Spleen (tissue), 11 donors: Measurements from ENCODE around the gene SLC46A3. TPM values are rescaled to one million over a fixed set of nuclear protein-coding genes. Genes with fewer than 3 reads are reported as not detected.

Source experiments
- DNase-seq: peaks from one replicate; pipeline ENCODE4 v3.0.0-alpha.2; 2020
- H3K27ac ChIP-seq, 8 donors: fragments of 200-600 bp; sonication (generic) in 7 of 8; 1 replicate in 4 of 8; 2 replicates in 4 of 8; pipeline versions ENCODE4 v1.5.0 to v1.8.0; 2016 to 2021; ENCODE audit warnings: inconsistent platforms in 4 of 8, mild to moderate bottlenecking in 4 of 8, moderate library complexity in 1 of 8
- H3K27me3 ChIP-seq, 7 donors: fragments of 200-600 bp; sonication (generic) in 6 of 7; replicated peaks in 1 of 7; 1 replicate in 4 of 7; 2 replicates in 3 of 7; pipeline versions ENCODE4 v1.5.0 to v1.8.0; 2016 to 2021; ENCODE audit warnings: inconsistent platforms in 3 of 7, mild to moderate bottlenecking in 1 of 7
- H3K36me3 ChIP-seq, 6 donors: fragments of 200-600 bp; sonication (generic) in 5 of 6; 1 replicate in 4 of 6; 2 replicates in 2 of 6; pipeline versions ENCODE4 v1.5.0 to v1.8.0; 2016 to 2021; ENCODE audit warnings: inconsistent platforms in 2 of 6
- H3K4me1 ChIP-seq, 6 donors: fragments of 200-600 bp; sonication (generic) in 5 of 6; 1 replicate in 3 of 6; 2 replicates in 3 of 6; pipeline versions ENCODE4 v1.5.0 to v1.8.0; 2016 to 2021; ENCODE audit warnings: inconsistent platforms in 3 of 6
- H3K4me3 ChIP-seq, 8 donors: fragments of 200-600 bp; sonication (generic) in 7 of 8; 1 replicate in 4 of 8; 2 replicates in 4 of 8; pipeline versions ENCODE4 v1.5.0 to v1.8.0; 2016 to 2021; ENCODE audit warnings: inconsistent platforms in 4 of 8, mild to moderate bottlenecking in 4 of 8, moderate library complexity in 2 of 8
- H3K9me3 ChIP-seq, 8 donors: fragments of 200-600 bp; sonication (generic) in 7 of 8; 1 replicate in 4 of 8; 2 replicates in 4 of 8; pipeline versions ENCODE4 v1.5.0 to v1.8.0; 2016 to 2021; ENCODE audit warnings: inconsistent platforms in 4 of 8
- POLR2A ChIP-seq, 3 donors: fragments of 450-650 bp; IDR thresholded peaks; one replicate each; pipeline ENCODE4 v1.5.1; 2017; ENCODE audit warnings: antibody characterized with exemption in 3 of 3, mild to moderate bottlenecking in 1 of 3
- POLR2AphosphoS5 ChIP-seq, 3 donors: sonication (generic); formaldehyde crosslinking; IDR thresholded peaks; one replicate each; pipeline ENCODE4 v1.5.1; 2017; ENCODE audit warnings: antibody characterized with exemption in 3 of 3
- WGBS, 5 donors: extraction: QIAGEN DNeasy Blood & Tissue Kit in 3 of 5; methylation state at CpG; one replicate each; pipeline versions ENCODE4 v1.1.5 to v1.1.7; 2013 to 2018; 5-methylcytosine and 5-hydroxymethylcytosine counted together
- intact Hi-C: fragments of 100-400 bp; cut with DNase I; formaldehyde crosslinking; loops from one replicate; pipeline ENCODE4 v1.15.0; 2023; ENCODE audit warnings: low total_unique reads
- polyA plus RNA-seq, 3 donors: library from polyadenylated mRNA; stranded (reverse); fragments of 200-250 nt; gene quantifications; one replicate each; pipeline ENCODE4 v1.2.1, GENCODE V29; 2013
- total RNA-seq, 7 donors: library from RNA; depleted of rRNA in 3 of 7; stranded (reverse); fragments of >200 nt in 3 of 7; fragmentation: NEBNext Ultra II Directional in 4 of 7; extraction: Animal tissue kit (Norgen Biotek cat#: 25700) in 4 of 7; gene quantifications; one replicate each; pipeline versions ENCODE4 v1.1.0 to v1.2.1, GENCODE V29; 2016 to 2021
- TF ChIP-seq, protein P1 (sequence below), 11 experiments: fragments of 200-600 bp in 7 of 11; fragments of 450-650 bp in 4 of 11; sonication (generic) in 4 of 11; IDR thresholded peaks in 8 of 11; conservative IDR thresholded peaks in 3 of 11; 1 replicate in 7 of 11; 2 replicates in 4 of 11; pipeline versions ENCODE4 v1.4.0 to v1.8.0; 2016 to 2021; ENCODE audit warnings: antibody characterized with exemption in 11 of 11, inconsistent platforms in 4 of 11, mild to moderate bottlenecking in 1 of 11
- donor health status: healthy with polysubstance abuse.
- donor health status: DM: no; HTN: no; CAD: no; lungs with moderate emphysema.
- donor health status: DM: no; HTN: no; CAD: no.
- donor health status: Bipolar disorder and iron deficiency.
- donor health status: healthy.
- donor health status: DM: no; HTN: no; CAD: no.
- donor health status: DM: yes; HTN: yes; CAD: no.

Gene SLC46A3
- total and polyA plus RNA-seq, 10 donors: 10.0 to 41.0 (median 22.7) TPM

DNA sequence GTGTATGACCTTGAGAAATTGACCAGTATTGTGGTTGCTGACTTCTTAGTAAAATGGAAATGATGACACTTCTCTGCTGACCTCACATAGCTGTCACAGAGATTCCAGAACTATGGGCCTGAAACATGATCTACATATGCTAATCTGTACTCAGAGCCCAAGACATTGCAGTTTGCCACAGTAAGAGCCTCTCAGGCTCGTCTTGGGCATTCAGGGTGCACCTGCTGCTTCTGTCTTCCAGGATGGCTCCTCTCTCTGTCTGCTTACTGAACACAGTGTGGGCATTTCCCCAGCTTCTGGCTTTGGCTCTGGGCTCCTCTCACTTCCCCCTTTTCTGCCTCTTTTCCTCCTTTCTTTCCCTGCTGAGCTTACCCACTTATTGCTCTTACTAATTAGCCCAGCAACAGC, 22.3 kb upstream of the SLC46A3 start:
- H3K4me3 ChIP-seq: no peak overlapping the region
- no peaks in the 10 kb centered on the region for H3K36me3 ChIP-seq
- no peaks in the 10 kb centered on the region for H3K27me3 ChIP-seq
- intact Hi-C loops: no loop called here
- H3K4me1 ChIP-seq: no peaks in the 10 kb centered on the region
- H3K27ac ChIP-seq: no peak overlapping the region
- H3K9me3 ChIP-seq: no peaks in the 10 kb centered on the region
- TF ChIP-seq, protein P1, sequence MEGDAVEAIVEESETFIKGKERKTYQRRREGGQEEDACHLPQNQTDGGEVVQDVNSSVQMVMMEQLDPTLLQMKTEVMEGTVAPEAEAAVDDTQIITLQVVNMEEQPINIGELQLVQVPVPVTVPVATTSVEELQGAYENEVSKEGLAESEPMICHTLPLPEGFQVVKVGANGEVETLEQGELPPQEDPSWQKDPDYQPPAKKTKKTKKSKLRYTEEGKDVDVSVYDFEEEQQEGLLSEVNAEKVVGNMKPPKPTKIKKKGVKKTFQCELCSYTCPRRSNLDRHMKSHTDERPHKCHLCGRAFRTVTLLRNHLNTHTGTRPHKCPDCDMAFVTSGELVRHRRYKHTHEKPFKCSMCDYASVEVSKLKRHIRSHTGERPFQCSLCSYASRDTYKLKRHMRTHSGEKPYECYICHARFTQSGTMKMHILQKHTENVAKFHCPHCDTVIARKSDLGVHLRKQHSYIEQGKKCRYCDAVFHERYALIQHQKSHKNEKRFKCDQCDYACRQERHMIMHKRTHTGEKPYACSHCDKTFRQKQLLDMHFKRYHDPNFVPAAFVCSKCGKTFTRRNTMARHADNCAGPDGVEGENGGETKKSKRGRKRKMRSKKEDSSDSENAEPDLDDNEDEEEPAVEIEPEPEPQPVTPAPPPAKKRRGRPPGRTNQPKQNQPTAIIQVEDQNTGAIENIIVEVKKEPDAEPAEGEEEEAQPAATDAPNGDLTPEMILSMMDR (IDR thresholded peaks at IDR 0.05 in 8 of 11, conservative IDR thresholded peaks at IDR 0.05 in 3 of 11): no peak
- TF ChIP-seq POLR2A (IDR thresholded peaks at IDR 0.05): no peak
- no peak for TF ChIP-seq POLR2AphosphoS5 (IDR thresholded peaks at IDR 0.05)
- WGBS, 5 donors: 17 to 34% (median 29%) methylated on average over 1 of the region's 1 CpG
- DNase-seq: no peak

DNA sequence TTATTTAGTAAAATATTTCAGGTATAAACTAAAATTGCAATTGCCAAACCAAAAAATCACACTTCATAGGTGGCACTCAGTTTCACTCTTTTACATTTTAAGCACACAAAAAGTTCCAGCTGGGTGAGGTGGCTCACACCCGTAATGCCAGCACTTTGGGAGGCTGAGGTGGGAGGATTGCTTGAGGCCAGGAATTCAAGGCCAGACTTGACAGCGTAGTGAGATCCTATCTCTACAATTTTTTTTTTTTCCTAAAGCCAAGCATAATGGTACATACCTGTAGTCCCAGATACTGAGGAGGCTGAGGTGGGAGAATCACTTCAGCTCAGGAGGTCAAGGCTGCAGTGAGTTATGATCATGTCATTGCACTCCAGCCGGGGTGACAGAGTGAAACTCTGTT, 20.6 kb upstream of the SLC46A3 start:
- Histone ChIP-seq H3K9me3 (no peaks in the 10 kb centered on the region), H3K27ac (no peak overlapping the region), H3K27me3 (no peaks in the 10 kb centered on the region), H3K4me3 (no peak overlapping the region), H3K4me1 (no peaks in the 10 kb centered on the region), H3K36me3 (no peaks in the 10 kb centered on the region)
- TF ChIP-seq, protein P1 (IDR thresholded peaks at IDR 0.05 in 8 of 11, conservative IDR thresholded peaks at IDR 0.05 in 3 of 11): no peak
- no peak for TF ChIP-seq POLR2A (IDR thresholded peaks at IDR 0.05)
- TF ChIP-seq POLR2AphosphoS5 (IDR thresholded peaks at IDR 0.05): no peak
- DNase-seq: no peak
- intact Hi-C loops: no loop called here
- WGBS, 5 donors: 81 to 92% (median 86%) methylated on average over 3 of the region's 3 CpGs

DNA sequence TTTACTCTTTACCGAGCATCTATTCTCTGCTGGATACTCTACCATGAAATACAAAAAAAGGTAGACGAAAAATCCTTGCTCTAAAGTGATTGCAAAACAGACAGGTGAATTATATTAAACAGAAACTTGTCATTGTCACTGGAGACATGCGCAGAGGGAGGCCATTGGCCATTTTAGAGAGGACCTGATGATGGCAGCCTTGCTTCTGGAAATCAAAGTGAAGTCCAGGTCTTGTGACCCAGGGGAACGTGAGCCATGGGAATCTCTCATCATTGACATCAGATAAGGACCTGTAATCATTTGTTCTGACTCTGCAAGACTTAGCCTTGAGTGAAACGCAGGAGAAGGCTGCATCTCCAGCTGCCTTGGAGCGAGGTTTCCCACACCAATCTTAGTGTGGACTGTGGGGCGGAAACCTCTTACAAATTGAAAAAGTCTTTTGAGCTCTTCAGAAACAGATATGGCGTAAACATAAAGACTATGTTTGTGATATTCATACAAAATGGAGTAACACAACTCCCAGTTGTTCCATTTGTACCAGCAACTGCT, 16.8 kb upstream of the SLC46A3 start:
- no peaks in the 10 kb centered on the region for H3K36me3 ChIP-seq
- intact Hi-C loops: no loop called here
- 85 to 92% (median 90%) methylated on average over 8 of the region's 8 CpGs for WGBS, 5 donors
- TF ChIP-seq, protein P1 (IDR thresholded peaks at IDR 0.05 in 8 of 11, conservative IDR thresholded peaks at IDR 0.05 in 3 of 11): no peak
- no peak for TF ChIP-seq POLR2A (IDR thresholded peaks at IDR 0.05)
- no peak for TF ChIP-seq POLR2AphosphoS5 (IDR thresholded peaks at IDR 0.05)
- H3K27ac ChIP-seq: no peak overlapping the region
- no peak for DNase-seq
- H3K4me1 ChIP-seq: no peaks in the 10 kb centered on the region
- H3K9me3 ChIP-seq: no peaks in the 10 kb centered on the region
- no peak overlapping the region for H3K4me3 ChIP-seq
- H3K27me3 ChIP-seq: no peaks in the 10 kb centered on the region

DNA sequence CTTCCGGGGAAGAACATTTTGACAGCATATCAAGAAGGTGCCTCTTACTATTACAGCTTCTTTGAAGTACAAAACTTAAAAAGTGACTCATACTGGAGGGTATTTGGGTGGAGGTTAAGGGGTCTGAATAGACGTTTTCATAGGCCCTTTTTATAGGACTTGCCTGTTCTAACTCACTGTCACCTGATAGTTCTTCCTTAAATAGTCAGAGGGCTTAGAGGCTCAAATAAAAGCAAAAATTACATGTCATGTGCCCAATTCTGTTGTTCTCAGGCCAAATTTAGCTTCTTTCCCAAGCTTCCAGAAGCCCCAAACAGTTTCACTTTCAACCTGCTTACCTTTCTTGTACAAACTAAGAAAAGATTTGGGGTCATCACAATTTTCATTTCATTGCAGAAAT, 16.1 kb upstream of the SLC46A3 start:
- Histone ChIP-seq H3K36me3 (no peaks in the 10 kb centered on the region), H3K4me3 (no peak overlapping the region), H3K27ac (no peak overlapping the region), H3K9me3 (no peaks in the 10 kb centered on the region), H3K4me1 (no peaks in the 10 kb centered on the region), H3K27me3 (no peaks in the 10 kb centered on the region)
- no peak for TF ChIP-seq POLR2AphosphoS5 (IDR thresholded peaks at IDR 0.05)
- no peak for TF ChIP-seq POLR2A (IDR thresholded peaks at IDR 0.05)
- TF ChIP-seq, protein P1 (IDR thresholded peaks at IDR 0.05 in 8 of 11, conservative IDR thresholded peaks at IDR 0.05 in 3 of 11): no peak
- 60 to 73% (median 65%) methylated on average over 2 of the region's 2 CpGs for WGBS, 5 donors
- intact Hi-C loops: no loop called here
- no peak for DNase-seq
